GM19023 (cell line): Measurements from ENCODE around the gene EYS.
"Not testable (repeated sequence)": the region's sequence is repeated elsewhere in the genome, so short reads cannot be mapped to it uniquely, and the experiment has no call there.

Experiments
- ATAC-seq: cut with Tn5 transposase; IDR thresholded peaks from one replicate; pipeline ENCODE4 v1.9.1; 2021; ENCODE audit warnings: mild to moderate bottlenecking, moderate library complexity; ENCODE audit not compliant: unreplicated experiment

The EYS gene

GRCh38 chr6:65469650-65470049 lies 237.4 kb downstream of the EYS start:
- no peak for ATAC-seq

GRCh38 chr6:65468307-65468706 lies 238.7 kb downstream of the EYS start:
- ATAC-seq, result no peak

GRCh38 chr6:65461121-65461520 lies 245.9 kb downstream of the EYS start:
- ATAC-seq, result no peak

GRCh38 chr6:65452333-65452732 lies 254.7 kb downstream of the EYS start:
- no peak for ATAC-seq

GRCh38 chr6:65450451-65450850 lies 256.6 kb downstream of the EYS start:
- no peak for ATAC-seq

GRCh38 chr6:65449926-65450325 lies 257.1 kb downstream of the EYS start:
- no peak for ATAC-seq

GRCh38 chr6:65448866-65449265 lies 258.2 kb downstream of the EYS start:
- ATAC-seq, result no peak

GRCh38 chr6:65436281-65436680 lies 270.7 kb downstream of the EYS start:
- no peak for ATAC-seq

- no peak for ATAC-seq
These were observed 290.4 kb downstream of the EYS start for GRCh38 chr6:65416621-65417020.

- no peak for ATAC-seq
These were observed 296.7 kb downstream of the EYS start for GRCh38 chr6:65410309-65410708.

GRCh38 chr6:65402564-65402963 lies 304.5 kb downstream of the EYS start:
- no peak for ATAC-seq

- no peak for ATAC-seq
These were observed 307.5 kb downstream of the EYS start for GRCh38 chr6:65399355-65400084.

GRCh38 chr6:65398851-65399250 lies 308.2 kb downstream of the EYS start:
- ATAC-seq, result no peak

GRCh38 chr6:65350530-65350929 lies 356.5 kb downstream of the EYS start:
- no peak for ATAC-seq

GRCh38 chr6:65302655-65303054 lies 404.4 kb downstream of the EYS start:
- ATAC-seq, result not testable (repeated sequence)

GRCh38 chr6:65299236-65299635 lies 407.8 kb downstream of the EYS start:
- ATAC-seq, result no peak

- ATAC-seq, result no peak
These were observed 411.2 kb downstream of the EYS start for GRCh38 chr6:65295812-65296211.

GRCh38 chr6:65289491-65289890 lies 417.5 kb downstream of the EYS start:
- ATAC-seq, result no peak

- ATAC-seq, result no peak
These were observed 421.8 kb downstream of the EYS start for GRCh38 chr6:65285275-65285674.

- ATAC-seq, result no peak
These were observed 427.0 kb downstream of the EYS start for GRCh38 chr6:65280060-65280459.

GRCh38 chr6:65262241-65262640 lies 444.8 kb downstream of the EYS start:
- ATAC-seq, result no peak

GRCh38 chr6:65259982-65260381 lies 447.0 kb downstream of the EYS start:
- ATAC-seq, result no peak

- no peak for ATAC-seq
These were observed 448.0 kb downstream of the EYS start for GRCh38 chr6:65259059-65259458.
